Fibroblast of lung (primary cell): ENCODE data around the gene ATP5F1D. TPM values are rescaled to one million over a fixed set of nuclear protein-coding genes. Genes with fewer than 3 reads are reported as not detected.

Experiments used
- DNase-seq, 2 donors: peaks; one replicate each; pipeline versions ENCODE4 v3.0.0 to v3.0.0-alpha.2; 2010; ENCODE audit warnings: low read depth in 2 of 2
- H2AFZ ChIP-seq: 2 replicates; pipeline ENCODE4 v1.5.1; 2012; ENCODE audit warnings: low read length, control low read depth, inconsistent platforms
- H3K27ac ChIP-seq: 2 replicates; pipeline ENCODE4 v1.5.1; 2011; ENCODE audit warnings: low read length, control low read depth; ENCODE audit not compliant: insufficient read depth
- H3K27me3 ChIP-seq: 2 replicates; pipeline ENCODE4 v1.5.1; 2011; ENCODE audit warnings: mild to moderate bottlenecking, low read length; ENCODE audit not compliant: control insufficient read depth, insufficient read depth
- H3K36me3 ChIP-seq: 2 replicates; pipeline ENCODE4 v1.5.1; 2011; ENCODE audit warnings: low read length; ENCODE audit not compliant: control insufficient read depth, insufficient read depth
- H3K4me1 ChIP-seq: 2 replicates; pipeline ENCODE4 v1.5.1; 2011; ENCODE audit warnings: low read length; ENCODE audit not compliant: control insufficient read depth, insufficient read depth; ENCODE audit errors: extremely low read depth
- H3K4me2 ChIP-seq: 2 replicates; pipeline ENCODE4 v1.5.1; 2011; ENCODE audit warnings: low read length, control low read depth; ENCODE audit not compliant: insufficient read depth; ENCODE audit errors: extremely low read depth
- H3K4me3 ChIP-seq, 4 experiments: fragments of 200-600 bp in 1 of 4; sonication (generic) in 1 of 4; replicated peaks in 1 of 4; 2 replicates each; pipeline ENCODE4 v1.5.1; 2011 to 2016; ENCODE audit warnings: low read length in 4 of 4, low read depth in 3 of 4, mild to moderate bottlenecking in 3 of 4, control low read depth in 2 of 4, inconsistent platforms in 1 of 4, mixed read lengths in 1 of 4; ENCODE audit not compliant: insufficient read depth in 1 of 4; ENCODE audit errors: control extremely low read depth in 1 of 4
- H3K79me2 ChIP-seq: 2 replicates; pipeline ENCODE4 v1.5.1; 2012; ENCODE audit warnings: mild to moderate bottlenecking, low read length, inconsistent platforms; ENCODE audit not compliant: control insufficient read depth, insufficient read depth
- H3K9ac ChIP-seq: 2 replicates; pipeline ENCODE4 v1.5.1; 2011; ENCODE audit warnings: mild to moderate bottlenecking, low read length, control low read depth; ENCODE audit not compliant: insufficient read depth
- H3K9me3 ChIP-seq: 2 replicates; pipeline ENCODE4 v1.5.1; 2012; ENCODE audit warnings: low read depth, low read length; ENCODE audit not compliant: control insufficient read depth, insufficient read depth
- H4K20me1 ChIP-seq: 2 replicates; pipeline ENCODE4 v1.5.1; 2011; ENCODE audit warnings: low read length; ENCODE audit not compliant: control insufficient read depth, insufficient read depth; ENCODE audit errors: extremely low read depth
- CTCF ChIP-seq, 2 donors: IDR thresholded peaks in 1 of 2; conservative IDR thresholded peaks in 1 of 2; 1 replicate in 1 of 2; 2 replicates in 1 of 2; pipeline ENCODE4 v1.5.1; 2011 to 2012; ENCODE audit warnings: low read length in 2 of 2, control low read depth in 1 of 2, inconsistent platforms in 1 of 2, low read depth in 1 of 2, mild to moderate bottlenecking in 1 of 2
- EZH2 ChIP-seq: IDR thresholded peaks from 2 replicates; pipeline ENCODE4 v1.5.1; 2012; ENCODE audit warnings: low read length, control low read depth, mild to moderate bottlenecking; ENCODE audit errors: missing control alignments
- polyA plus RNA-seq, 2 donors: library from polyadenylated mRNA; depleted of rRNA in 1 of 2; stranded (reverse) in 1 of 2; unstranded in 1 of 2; fragments of >200 nt; gene quantifications; 2 replicates each; pipeline ENCODE4 v1.2.1, GENCODE V29; 2011 to 2012; ENCODE audit warnings: missing spikeins in 1 of 2
- total RNA-seq: library from RNA; depleted of rRNA; stranded (reverse); fragments of >200 nt; gene quantifications from 2 replicates; pipeline ENCODE4 v1.2.1, GENCODE V29; 2014

The ATP5F1D gene
- total and polyA plus RNA-seq, 2 donors (not counting 1 experiment from before 2014, with no cell fraction given), result 20.5 to 53.8 TPM

- TF ChIP-seq CTCF (conservative IDR thresholded peaks at IDR 0.05 in 1 of 2, IDR thresholded peaks at IDR 0.05 in 1 of 2; ENCODE audit: low read depth in 1 of 2, low read length in 2 of 2) (no peak), EZH2 (no peak)
- Histone ChIP-seq H3K36me3 (peaks cover 29% of the 10 kb centered on the region), H4K20me1 (no peaks in the 10 kb centered on the region), H3K27ac (no peak overlapping the region), H2AFZ (no peak overlapping the region), H3K4me2 (no peak overlapping the region), H3K4me3 (no peak overlapping the region), H3K4me1 (peaks cover 9% of the 10 kb centered on the region), H3K9ac (no peak overlapping the region), H3K79me2 (no peaks in the 10 kb centered on the region), H3K9me3 (no peaks in the 10 kb centered on the region), H3K27me3 (no peaks in the 10 kb centered on the region)
- no peak for DNase-seq
Measured at GRCh38 chr19:1229056-1229923, 12.3 kb upstream of the ATP5F1D start.

GRCh38 chr19:1229924-1230782 lies 11.4 kb upstream of the ATP5F1D start:
- Histone ChIP-seq H3K9me3 (no peaks in the 10 kb centered on the region), H3K4me1 (peaks cover 9% of the 10 kb centered on the region), H3K36me3 (peaks cover 32% of the 10 kb centered on the region), H2AFZ (no peak overlapping the region), H3K9ac (no peak overlapping the region), H3K27me3 (no peaks in the 10 kb centered on the region), H3K79me2 (no peaks in the 10 kb centered on the region), H3K4me3 (no peak overlapping the region), H4K20me1 (no peaks in the 10 kb centered on the region), H3K4me2 (no peak overlapping the region), H3K27ac (no peak overlapping the region)
- TF ChIP-seq CTCF (conservative IDR thresholded peaks at IDR 0.05 in 1 of 2, IDR thresholded peaks at IDR 0.05 in 1 of 2; ENCODE audit: low read depth in 1 of 2, low read length in 2 of 2), result no peak
- no peak for TF ChIP-seq EZH2
- DNase-seq, result no peak
